GM21526 (cell line): ENCODE data around the gene SNAPC2.

Experiments used
- ATAC-seq: cut with Tn5 transposase; IDR thresholded peaks from one replicate; pipeline ENCODE4 v1.9.1; 2021; ENCODE audit warnings: moderate library complexity; ENCODE audit not compliant: unreplicated experiment, low FRiP score

Gene SNAPC2, protein sequence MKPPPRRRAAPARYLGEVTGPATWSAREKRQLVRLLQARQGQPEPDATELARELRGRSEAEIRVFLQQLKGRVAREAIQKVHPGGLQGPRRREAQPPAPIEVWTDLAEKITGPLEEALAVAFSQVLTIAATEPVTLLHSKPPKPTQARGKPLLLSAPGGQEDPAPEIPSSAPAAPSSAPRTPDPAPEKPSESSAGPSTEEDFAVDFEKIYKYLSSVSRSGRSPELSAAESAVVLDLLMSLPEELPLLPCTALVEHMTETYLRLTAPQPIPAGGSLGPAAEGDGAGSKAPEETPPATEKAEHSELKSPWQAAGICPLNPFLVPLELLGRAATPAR

DNA sequence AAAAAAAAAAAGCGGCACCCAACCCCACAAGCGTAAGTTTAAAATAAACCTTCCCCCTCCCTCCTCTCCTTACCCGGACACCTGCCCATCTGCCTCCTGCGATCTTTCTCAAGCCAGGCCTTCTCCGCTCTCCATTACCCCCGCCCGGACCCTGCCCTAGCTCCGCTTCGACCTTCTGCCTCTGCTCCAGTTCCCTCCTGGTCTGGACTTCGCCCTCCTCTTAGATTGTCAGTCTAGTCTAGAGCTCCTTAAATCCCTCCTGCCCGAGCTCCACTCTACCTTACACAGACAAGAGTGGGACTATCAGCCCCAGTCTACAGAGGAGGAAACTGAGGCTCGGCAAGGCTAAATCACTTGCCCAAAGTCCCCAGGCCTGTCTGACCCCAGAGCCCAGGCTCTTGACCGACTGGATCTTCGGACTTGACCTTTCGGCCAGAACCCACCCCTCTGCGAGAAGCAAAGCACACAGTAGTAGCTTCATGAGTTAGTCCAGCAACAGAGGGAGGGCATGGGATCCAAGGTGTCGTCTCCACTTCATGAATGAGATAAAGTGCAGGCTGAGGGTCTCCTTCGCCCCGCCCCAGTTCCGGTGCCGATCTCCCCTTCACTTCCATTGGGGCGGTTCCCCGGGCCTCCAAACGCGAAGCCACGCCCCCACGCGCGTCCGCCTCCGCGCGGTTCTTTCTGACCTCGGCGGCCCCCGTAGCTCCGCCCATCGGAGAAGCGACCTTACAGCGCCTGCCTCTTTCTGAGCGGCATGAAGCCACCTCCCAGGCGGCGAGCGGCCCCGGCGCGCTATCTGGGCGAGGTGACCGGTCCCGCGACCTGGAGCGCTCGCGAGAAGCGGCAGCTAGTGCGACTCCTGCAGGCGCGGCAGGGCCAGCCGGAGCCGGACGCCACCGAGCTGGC is at the start of gene SNAPC2:
Gene SNAPC2 (plus strand): TSS at position 729 of the 909 bp plus-strand sequence. CDS start 29 bp downstream, at position 758.
- peak; percentile 39 for ATAC-seq

DNA sequence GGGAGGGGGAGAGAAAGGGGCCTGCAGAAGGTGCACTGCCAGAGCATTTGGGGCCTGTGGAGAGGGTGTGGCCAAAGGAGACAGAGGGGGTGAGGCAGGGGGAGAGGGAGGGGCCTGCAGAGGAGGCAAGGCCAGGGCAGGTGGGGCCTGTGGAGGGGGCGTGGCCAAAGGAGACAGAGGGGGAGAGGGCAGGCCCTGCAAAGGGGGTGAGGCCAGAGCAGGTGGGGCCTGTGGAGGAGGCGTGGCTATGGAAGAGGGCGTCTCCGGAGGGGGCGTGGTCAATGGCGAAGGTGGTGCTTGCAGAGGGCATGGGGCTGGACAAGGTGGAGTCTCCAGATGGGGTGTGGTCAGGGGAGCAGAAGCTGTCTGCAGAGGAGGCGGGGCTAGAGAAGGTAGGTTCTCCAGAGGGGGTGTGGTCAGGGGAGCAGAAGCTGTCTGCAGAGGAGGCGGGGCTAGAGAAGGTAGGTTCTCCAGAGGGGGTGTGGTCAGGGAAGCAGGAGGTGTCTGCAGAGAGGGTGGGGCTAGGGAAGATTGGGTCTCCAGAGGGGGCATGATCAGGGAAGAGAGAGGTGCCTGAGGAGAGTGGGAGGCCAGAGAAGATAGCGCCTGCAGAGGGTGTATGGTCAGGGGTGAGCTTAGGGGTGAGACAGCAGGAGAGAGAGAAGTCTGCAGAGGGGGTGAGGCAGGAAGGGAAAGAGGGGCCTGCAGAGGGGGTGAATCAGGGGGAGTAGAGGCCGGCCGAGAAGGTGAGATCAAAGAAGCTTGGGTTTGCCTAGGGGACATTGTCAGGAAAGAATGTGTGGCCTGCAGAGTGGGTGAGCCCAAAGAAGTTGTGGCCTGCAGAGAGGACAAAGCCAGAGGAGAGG is 49.3 kb upstream of the SNAPC2 start:
- ATAC-seq, result no peak

DNA sequence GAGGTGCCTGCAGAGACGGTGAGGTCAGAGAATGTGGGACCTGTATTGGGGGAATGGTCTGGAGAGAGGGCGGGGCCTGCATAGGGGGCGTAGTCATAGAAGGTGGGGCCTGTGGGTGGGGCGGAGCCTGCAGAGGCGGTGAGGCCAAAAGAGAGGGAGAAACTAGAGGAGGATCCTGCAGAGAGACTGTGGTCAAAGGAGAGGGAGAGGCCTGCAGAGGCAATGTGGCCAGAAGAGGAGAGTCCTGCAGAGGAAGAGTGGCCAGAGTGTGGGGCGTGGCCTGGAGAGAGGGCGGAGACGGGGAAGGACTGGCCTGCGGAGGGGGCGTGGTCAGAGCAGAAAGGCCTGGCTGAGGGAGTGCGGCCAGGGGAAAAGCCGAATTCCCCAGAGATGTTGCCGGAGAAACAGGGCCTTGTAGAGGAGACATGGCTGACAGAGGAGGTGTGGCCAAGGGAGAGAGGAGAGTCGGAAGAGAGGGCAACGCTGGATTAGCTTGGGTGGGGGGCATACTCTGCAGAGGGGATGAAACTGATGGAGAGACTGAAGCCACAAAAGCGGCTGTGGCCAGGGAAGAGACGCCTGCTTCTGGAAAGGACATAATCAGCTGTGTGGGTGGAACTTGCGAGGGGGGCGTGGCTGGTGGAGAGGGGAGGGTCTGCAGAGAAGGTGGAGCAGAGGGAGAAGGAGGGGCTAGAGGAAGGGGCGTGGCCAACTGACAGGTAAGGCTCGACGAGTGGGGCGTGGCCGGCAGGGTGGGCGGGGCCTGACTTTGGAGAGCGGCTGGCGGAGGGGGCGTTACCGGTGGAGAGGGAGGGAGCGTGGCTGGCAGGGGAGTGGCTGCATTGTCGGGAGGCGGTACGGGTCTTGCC is 48.5 kb upstream of the SNAPC2 start:
- ATAC-seq, result no peak

DNA sequence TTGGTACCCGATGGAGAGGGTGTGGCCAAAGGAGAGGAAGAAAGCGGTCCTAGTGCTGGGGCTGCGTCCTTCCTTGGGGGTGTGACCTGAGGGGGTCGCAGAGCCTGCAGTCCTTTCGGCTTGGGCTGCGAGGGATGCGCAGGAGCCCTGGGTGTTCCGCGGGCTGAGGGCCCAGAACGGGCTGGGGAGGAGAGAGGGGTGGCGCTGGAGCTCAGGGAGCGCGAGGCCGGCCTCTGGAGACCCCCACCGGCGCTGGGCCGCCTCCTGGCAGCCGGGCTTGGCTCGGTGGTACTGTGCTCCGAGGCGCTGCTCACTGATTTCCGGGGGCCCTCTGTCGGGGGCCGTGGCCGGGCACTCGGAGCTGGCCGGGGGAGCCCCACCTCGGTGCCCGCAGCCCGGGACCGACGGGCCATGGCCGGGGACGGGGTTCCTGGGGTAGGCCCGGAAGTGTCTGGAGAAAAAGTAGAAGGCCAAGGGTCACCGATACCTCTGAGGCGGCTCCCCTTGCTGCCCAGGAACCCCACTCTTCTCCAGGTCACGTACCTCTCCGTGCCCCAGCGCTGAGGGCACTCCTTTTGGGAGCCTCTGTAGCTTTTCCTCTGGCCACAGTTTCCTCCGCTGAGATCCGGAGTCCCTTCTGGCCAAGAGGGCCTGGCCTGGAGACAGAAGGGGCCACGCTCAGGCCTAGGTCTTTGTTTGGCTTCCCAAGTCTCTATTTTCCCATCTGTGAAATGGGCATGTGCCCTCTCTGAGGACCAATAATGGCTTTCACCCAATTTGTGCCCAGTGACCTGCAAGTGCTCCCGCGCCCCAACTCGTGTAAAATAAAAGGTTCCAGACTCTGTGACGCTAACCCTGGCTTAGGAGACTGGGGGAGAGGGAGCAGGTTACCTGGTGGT is 47.6 kb upstream of the SNAPC2 start:
- ATAC-seq, result no peak

DNA sequence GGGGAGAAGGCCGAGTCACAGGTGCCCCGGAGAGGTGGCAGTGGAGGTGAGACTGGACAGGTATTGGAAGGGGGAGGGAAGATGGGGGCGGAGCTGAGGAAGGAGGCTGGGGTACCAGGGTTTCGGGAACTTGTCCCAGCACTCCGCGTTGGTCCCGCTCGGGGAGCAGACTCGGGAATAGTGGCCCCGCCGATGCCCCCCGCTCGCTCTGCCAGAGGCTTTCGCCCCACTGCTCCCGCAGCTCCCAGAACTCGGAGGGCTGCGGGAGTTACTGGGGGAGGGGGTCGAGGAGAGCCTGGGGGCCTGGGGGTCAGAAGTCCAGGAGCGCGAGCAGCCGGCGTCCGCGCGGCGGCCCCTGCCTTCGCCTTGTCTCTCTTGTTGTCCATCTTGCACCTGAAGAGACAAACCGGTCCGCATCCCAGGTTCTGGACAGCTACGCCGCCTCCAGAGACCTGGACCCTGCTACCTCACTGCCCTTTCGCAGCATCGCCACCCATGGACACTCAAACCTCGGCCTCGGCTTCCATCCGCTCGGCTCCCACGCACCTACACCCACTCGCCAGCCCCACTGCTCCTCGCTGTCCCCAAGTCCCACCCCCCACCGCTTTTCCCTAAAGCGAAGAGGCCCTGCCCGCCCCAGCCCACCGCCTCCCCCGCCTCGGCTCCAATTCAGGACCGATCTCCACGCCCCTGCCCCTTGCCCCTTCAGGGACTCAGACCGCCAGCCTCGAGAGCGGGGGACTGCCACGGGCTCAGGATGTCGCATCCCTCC is 46.6 kb upstream of the SNAPC2 start:
- ATAC-seq, result no peak

DNA sequence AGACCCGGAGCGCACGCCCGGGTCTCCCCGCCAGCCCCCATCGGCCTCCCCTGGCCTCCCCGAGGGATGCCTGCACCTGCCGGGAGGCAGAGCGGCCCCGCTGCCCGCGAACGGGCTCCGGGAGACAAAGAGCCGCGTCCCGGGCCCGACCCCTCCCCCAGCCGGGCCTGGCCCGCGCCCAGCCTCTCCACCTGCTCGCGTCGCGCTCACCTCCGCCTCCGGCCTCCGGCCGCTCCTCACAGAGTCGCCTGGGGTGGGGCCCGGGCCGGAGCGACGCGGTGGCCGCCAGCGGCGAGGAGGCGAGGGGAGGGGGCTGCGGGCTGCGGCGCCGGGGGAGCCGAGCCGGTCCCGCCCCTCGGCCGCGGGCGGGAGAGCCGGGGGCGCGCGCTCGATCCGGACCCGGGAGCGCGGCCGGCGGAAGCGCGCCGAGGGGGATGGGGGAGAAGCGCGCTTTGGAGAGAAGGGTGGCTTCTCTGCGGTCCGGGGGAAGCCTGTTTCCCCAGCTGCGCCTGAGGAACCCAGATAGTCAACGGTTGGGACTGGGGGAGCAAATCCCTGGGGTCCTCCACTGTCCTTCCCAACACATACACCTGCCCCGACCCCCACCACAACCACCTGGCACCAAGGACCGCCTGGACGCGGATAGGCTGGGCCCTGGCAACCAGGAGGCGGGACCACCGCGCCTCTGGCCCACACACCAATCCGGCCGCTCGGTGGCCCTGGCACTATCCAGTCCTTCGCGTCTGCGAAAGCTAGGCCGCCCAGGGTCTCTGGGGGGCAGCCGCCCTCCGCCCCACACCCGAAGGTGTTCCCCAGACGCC is 45.9 kb upstream of the SNAPC2 start, which contains the start of gene PRR36:
Gene PRR36 (minus strand): TSS at position 315 of the 821 bp plus-strand sequence. CDS start 701 bp downstream, outside the sequence.
- no peak for ATAC-seq

DNA sequence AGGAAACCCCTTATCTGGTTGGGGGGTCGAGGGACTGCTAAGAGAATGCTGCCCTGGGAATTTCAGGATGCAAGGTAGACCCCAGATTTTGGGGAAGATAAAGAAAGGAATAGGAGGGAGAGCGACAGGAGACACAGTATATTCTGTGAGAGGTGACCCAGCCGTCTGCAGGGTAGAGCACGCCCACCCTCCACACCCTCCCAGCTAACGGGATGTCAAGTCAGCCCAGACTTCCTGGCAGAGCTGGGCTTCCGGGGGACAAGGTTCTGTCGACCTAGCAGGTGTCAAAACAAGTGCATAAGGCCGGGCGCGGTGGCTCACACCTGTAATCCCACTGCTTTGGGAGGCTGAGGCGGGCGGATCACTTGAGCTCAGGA is 45.3 kb upstream of the SNAPC2 start:
- ATAC-seq, result no peak

DNA sequence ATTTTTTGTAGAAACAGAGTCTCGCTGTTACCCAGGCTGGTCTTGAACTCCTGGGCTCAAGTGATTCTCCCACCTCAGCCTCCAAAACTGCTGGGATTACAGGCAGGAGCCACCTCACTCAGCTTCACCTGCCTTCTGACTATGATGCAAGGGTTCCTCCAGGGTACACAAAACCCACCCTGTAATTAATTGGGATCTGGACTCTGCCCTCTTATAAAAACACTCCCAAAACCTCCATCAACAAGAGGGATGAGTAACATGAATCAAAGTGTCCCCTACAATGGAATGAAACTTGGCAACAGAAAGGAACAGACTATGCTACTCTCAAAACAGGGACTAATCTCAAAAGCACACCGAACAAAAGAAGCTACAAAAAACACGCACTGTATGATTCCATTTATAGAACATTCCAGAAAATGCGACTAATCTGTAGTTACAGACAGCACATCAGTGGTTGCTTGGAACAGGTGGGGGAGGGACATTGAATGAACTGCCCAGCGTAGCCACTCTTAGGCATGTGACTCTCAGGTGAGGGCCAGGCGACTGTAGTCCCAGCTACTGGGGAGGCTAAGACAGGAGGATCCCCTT is 42.8 kb upstream of the SNAPC2 start:
- ATAC-seq, result no peak

DNA sequence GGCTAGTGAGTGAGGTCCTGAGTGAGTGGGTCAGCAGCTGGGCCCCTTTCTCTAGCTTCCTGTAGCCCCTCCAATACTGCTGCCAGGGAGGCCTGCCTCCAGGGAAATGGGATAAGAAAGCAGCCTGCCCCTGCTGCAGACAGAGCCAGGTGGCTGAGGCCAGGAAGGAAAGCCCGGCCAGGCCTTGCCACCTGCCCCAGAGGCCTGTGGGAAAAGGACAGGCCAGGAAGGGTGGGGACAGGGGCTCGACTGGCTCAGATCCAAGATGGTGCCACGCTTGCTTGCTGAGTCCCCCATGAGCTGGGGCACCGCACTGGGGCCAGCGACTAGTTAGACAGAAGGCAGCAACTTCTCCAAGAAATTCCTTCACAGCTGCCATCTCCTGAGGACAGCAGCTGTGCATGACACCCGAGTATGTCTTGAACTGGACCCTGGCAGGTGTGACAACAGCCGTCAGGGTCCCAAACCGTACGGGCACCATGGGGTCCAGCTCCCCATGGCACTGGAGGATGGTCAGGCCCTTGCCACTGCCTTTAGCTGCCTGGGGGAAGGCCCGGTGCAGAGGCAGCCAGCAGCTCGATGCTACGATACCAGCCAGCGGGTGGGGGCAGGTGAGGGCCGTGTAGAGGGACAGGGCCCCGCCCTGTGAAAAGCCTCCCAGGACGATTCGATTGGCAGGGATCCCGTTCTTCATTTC is 40.9 kb upstream of the SNAPC2 start:
- no peak for ATAC-seq

DNA sequence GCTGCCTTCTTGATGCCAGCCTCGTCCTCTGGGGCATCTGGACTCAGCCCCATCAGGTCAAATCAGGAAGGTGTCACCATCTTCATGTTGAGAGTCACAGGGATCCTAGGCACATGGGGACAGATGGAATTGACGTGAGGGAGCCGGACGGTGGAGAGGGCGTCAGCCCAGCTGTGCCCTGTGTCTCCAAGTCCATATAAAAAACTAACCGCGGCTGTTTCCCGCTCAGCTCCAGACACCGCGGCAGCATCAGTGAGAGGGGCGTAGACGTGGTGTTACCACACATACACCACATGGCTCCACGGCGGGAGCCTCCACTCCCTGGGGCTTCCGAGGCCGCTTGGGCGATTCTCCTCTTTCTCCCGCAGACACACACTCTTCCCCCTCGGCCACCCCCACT is 40.3 kb upstream of the SNAPC2 start:
- no peak for ATAC-seq

DNA sequence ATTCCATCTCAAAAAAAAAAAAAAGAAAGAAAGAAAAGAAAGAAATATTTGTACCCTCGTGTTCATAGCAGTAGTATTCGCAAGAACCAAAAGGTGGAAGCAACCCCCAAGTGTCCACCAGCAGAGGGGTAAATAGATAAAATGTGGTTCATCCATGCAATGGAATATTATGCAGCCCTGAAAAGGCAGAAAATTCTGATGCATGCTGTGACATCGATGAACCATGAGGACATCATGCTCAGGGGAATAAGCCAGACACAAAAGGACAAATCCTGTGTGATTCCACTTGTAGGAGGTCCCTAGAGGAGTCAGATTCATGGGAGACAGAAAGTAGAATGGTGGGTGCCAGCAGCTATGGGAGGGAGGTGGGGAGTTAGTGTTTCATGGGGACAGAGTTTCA is 38.2 kb upstream of the SNAPC2 start:
- ATAC-seq, result no peak

DNA sequence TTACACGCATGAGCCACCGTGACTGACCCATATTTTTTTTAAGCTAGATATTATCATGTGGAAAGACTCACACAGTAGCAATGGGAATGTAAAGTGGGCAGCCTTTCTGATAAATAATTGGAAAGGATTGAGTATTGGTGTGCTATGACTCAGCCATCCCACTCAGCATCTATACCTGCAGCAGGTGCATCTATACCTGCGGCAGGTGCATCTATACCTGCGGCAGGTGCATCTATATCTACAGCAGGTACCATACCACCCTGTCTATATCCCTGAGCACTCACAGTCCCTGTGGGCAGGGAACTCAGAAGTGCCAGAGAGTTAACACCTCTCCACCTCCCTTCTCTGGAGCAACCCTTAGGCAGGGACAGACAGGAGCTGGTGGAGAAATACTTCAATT is 37.0 kb upstream of the SNAPC2 start:
- no peak for ATAC-seq

DNA sequence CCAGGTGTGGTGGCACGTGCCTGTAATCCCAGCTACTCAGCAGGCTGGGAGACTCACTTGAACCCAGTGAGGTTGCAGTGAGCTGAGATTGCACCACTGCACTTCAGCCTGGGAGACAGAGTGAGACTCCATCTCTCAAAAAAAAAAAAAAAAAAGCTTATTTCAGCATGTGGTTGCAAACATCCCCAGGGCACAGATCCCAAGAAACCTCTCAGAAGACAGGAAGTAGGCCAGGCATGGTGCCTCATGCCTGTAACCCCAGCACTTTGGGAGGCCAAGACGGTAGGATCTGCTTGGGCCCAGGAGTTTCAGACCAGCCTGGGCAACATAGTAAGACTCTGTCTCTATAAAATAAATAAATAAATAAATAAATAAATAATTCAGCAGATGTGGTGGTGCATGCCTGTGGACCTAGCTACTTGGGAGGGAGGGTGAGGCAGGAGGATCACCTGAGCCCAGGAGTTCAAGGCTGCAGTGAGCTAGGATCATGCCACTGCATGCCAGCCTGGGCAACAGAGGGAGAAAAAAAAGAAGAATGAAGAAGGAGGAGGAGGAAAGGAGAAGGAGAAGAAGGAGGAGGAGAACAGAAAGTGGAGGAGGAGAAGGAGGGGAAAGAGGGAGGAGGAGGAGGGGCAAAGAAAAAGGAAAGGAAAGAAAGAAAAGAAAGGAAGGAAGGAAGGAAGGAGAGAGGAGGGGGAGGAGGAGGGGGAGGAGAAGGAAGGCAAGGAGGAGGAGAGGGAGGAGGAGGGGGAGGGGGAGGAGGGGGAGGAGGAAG is 36.2 kb upstream of the SNAPC2 start:
- no peak for ATAC-seq

DNA sequence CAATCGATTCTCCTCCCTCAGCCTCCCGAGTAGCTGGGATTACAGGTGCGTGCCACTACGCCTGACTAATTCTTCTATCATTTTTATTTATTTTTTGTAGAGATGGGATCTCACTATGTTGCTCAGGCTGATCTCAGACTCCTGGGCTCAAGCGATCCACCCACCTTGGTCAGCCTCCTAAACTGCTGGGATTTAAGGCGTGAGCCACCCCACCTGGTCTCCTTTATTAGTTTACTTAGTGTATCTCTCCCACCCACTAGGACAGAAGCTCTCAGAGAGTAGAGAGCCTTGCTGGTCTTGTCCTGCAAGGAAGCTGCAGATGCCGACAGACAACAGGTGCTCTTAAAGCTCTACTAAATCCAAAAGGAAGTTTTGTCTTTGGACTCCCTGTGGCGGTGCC is 34.3 kb upstream of the SNAPC2 start:
- no peak for ATAC-seq

DNA sequence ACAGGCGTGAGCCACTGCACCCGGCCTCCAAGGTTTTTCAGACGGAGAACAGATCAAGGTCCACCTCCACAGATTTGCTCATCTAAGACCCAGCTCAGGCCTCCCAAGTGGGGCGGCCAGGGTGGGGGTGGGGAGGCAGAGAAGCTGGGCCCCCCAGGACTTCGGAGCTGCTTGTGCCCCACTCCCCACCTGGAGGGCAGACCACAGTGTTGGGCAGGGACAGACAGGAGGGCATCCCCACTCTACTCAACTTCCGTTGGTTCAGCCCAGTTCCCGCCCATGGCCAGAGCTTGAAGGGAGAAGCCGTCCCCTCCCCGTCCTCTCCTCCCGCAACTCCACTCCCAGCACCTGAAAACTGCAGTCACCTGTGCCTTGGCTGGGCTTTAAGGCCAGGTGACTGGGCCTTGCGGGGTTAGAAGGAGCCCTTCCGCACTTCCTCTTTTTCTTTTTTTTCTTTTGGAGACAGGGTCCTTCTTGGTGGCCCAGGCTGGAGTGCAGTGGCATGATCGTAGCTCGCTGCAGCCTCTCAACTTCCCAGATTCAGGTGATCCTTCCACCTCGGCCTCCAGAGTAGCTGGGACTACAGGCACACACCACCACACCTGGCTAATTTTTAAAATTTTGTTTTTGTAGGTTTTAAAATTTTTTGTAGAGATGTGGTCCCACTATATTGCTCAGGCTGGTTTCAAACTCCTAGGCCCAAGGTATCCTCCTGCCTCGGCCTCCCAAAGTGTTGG is 32.6 kb upstream of the SNAPC2 start:
- ATAC-seq, result no peak
